ENCODE results near the gene CSNK2B. TPM values are rescaled to one million over a fixed set of nuclear protein-coding genes. Genes with fewer than 3 reads are reported as not detected.

CSNK2B gene
- total and polyA plus RNA-seq, 9 of the 15 experiments (the other 6 are each of a cell fraction or from before 2014, with no cell fraction given) = 120 to 1,126 (median 529) TPM

DNA sequence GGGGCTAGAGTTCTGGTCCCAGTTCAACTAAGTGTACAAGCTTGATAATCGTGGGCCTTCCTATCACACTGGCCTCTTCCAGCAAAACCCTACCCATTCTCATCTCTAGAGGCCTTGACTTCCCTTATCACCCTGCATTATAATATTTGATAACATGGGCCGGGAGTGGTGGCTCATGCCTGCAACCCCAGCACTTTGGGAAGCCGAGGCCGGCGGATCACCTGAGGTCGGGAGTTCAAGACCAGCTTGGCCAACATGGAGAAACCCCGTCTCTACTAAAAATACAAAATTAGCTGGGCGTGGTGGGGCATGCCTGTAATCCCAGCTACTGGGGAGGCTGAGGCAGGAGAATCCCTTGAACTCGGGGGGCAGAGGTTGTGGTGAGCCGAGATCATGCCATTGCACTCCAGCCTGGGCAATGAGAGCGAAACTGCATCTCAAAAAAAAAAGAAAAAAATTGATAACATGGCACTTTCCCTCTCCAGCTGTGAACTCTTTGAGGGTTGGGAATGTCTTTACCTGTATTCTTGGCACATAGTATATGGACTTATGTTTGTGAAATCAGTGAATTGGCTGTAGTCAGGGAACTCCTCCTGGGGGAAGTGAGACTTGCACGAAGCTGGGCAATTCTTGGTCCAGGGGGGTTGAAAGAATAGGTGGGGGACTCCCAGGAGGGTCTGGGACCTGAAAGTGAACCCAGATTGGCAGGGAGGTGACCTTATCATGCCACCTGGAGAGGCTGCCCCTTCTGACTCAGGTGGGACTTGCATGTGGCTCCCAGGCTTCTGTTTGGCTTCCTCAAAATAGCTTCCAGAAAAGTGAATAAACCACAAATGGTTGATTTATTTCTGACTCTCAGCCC, 4.4 kb upstream of the CSNK2B start (continued):
- TF ChIP-seq ARNT (IDR thresholded peaks at IDR 0.05) (0 out of 4 replicates have a peak, but pooled peaks of 1 of the 2 experiments have one; percentile 6), ZNF253 (CRISPR knock-in tag; conservative IDR thresholded peaks at IDR 0.05) (peak; percentile 64; the same call in 1 of the 2 replicates), FOXK1 (CRISPR knock-in tag; IDR thresholded peaks at IDR 0.05; ENCODE audit: borderline replicate concordance) (0 out of 2 replicates have a peak, but pooled peaks have one; percentile 21)

DNA sequence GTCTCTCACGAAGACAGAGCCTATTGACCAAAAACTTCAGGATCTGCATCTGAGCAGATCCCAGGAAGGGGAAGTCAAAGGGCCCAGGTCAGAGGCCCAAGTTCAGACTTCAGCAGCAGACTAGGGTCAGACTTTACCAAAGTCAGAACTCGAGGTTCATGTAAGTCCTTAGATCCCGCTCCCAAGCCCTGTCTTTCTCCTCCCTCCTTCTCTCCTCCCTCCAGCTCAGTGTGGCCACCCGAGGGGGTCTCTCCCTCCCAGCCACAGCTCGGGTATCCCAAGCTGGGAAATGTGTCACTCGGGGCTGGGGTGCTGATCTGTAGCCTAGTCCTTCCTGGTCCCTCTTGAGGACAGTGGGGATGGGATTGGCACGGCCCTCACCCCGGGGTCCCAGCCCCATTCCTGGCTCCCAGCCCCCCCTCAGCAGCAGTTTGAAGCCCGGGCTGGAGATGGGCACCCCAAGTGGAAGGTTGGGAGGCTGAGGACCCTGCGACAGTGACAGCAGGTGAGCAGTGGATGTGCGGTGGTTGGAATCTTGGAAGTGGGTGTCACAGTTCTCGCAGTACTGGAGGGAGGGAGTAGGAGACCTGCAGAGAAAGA, 3.7 kb upstream of the CSNK2B start:
- no peaks in the 10 kb centered on the region for H3K9me3 ChIP-seq (replicated peaks; ENCODE audit: control insufficient read depth, insufficient read depth, low read depth, low read length)
- BruUV-seq (replicated peaks) = no TSS peak
- peaks cover 90% of the 10 kb centered on the region for H3K79me2 ChIP-seq (ENCODE audit: control insufficient read depth, insufficient read depth, low read length)
- ATAC-seq = no peak
- no peak for FAIRE-seq
- POLR2A ChIA-PET = interaction anchor here (0.6 to 9.8 kb wide), 23 partner anchors 8 to 201 kb away, joined by 3 to 267 read pairs (median 12); partner anchors contain the start of genes ABHD16A, APOM, BAG6 and CLIC1
- in situ Hi-C loops (cut with MboI) = loop anchor here (5.0 kb wide), 2 partner anchors 115 to 200 kb away; partner anchors contain the start of genes ATP6V1G2, NEU1 and NFKBIL1
- H3K4me1 ChIP-seq (replicated peaks in 1 of 2; ENCODE audit: control insufficient read depth in 2 of 2, insufficient read depth in 2 of 2, low read length in 2 of 2) = peaks cover 50 to 68% of the 10 kb centered on the region in 2 experiments
- 84% methylated on average over 12 of the region's 12 CpGs for WGBS (ENCODE audit: insufficient coverage, low coverage, missing lambda C conversion rate)
- DNase-seq (ENCODE audit: extremely low read depth in 1 of 4, low spot score in 3 of 4) = no peak
- no peaks in the 10 kb centered on the region for H3K27me3 ChIP-seq (ENCODE audit: control insufficient read depth in 2 of 2, insufficient read depth in 2 of 2, low read length in 2 of 2)
- H3K4me2 ChIP-seq (ENCODE audit: insufficient read depth, low read length) = 0 out of 2 replicates have a peak overlapping the region, but pooled peaks have one; percentile 2
- peak overlapping the region; percentile 3; the same call in 1 of the 3 replicates for H3K27ac ChIP-seq (ENCODE audit: extremely low read depth, low read depth, low read length)
- no peak overlapping the region for H3K4me3 ChIP-seq
- H3K9ac ChIP-seq (ENCODE audit: insufficient read depth in 1 of 2, low read depth in 2 of 2, low read length in 2 of 2) = peak overlapping the region; percentile 7 to 72; a peak in 2 of 4 replicates
- CTCF ChIA-PET (ENCODE audit: low intra/inter-chr PET ratio) = interaction anchor here (0.9 kb wide), 1 partner anchor 28 kb away, joined by 3 read pairs; no protein-coding TSS in a partner anchor
- no peaks in the 10 kb centered on the region for H3K9me1 ChIP-seq (ENCODE audit: control insufficient read depth, insufficient read depth, low read length)
- H3K36me3 ChIP-seq (ENCODE audit: control insufficient read depth, insufficient read depth, low read length) = peaks cover 53% of the 10 kb centered on the region
- intact Hi-C loops (cut with micrococcal nuclease) = loop anchor here (10.0 kb wide), 1 partner anchor 513 kb away; the partner anchor contains the start of genes AGPAT1 and RNF5
- no peak overlapping the region for H2AFZ ChIP-seq (ENCODE audit: low read depth, low read length)
- H4K20me1 ChIP-seq (replicated peaks; ENCODE audit: control insufficient read depth, insufficient read depth, low read length) = peaks cover 8% of the 10 kb centered on the region; the same call in 1 of the 2 replicates
- TF ChIP-seq FOXA3 (CRISPR knock-in tag; conservative IDR thresholded peaks at IDR 0.05 in 1 of 2, IDR thresholded peaks at IDR 0.05 in 1 of 2) = no peak
- TF ChIP-seq, protein P1, sequence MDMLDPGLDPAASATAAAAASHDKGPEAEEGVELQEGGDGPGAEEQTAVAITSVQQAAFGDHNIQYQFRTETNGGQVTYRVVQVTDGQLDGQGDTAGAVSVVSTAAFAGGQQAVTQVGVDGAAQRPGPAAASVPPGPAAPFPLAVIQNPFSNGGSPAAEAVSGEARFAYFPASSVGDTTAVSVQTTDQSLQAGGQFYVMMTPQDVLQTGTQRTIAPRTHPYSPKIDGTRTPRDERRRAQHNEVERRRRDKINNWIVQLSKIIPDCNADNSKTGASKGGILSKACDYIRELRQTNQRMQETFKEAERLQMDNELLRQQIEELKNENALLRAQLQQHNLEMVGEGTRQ (CRISPR knock-in tag; IDR thresholded peaks at IDR 0.05) = no peak
- TF ChIP-seq, protein P2, sequence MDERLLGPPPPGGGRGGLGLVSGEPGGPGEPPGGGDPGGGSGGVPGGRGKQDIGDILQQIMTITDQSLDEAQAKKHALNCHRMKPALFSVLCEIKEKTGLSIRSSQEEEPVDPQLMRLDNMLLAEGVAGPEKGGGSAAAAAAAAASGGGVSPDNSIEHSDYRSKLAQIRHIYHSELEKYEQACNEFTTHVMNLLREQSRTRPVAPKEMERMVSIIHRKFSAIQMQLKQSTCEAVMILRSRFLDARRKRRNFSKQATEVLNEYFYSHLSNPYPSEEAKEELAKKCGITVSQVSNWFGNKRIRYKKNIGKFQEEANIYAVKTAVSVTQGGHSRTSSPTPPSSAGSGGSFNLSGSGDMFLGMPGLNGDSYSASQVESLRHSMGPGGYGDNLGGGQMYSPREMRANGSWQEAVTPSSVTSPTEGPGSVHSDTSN (CRISPR knock-in tag; IDR thresholded peaks at IDR 0.05; ENCODE audit: low read depth) = no peak
- TF ChIP-seq, protein P2 (tag; conservative IDR thresholded peaks at IDR 0.05; ENCODE audit: low read depth) = no peak
- no peak for TF ChIP-seq HNRNPH1 (optimal IDR thresholded peaks at IDR 0.05; ENCODE audit: low read depth, low read length)
- TF ChIP-seq NEUROD1 (IDR thresholded peaks at IDR 0.05; ENCODE audit: borderline replicate concordance, low read depth, low read length, partially characterized antibody) = no peak
- TF ChIP-seq NR2C1 (IDR thresholded peaks at IDR 0.05) = no peak
- TF ChIP-seq NR2C1 (tag; IDR thresholded peaks at IDR 0.05) = peak; percentile 55; the same call in 1 of the 2 replicates
- peak; percentile 47; the same call in 1 of the 2 replicates for TF ChIP-seq SPI1 (IDR thresholded peaks at IDR 0.05; ENCODE audit: borderline replicate concordance, low read depth, low read length)
- TF ChIP-seq ZSCAN32 (CRISPR knock-in tag; IDR thresholded peaks at IDR 0.05) = no peak
- TF ChIP-seq, protein P3, sequence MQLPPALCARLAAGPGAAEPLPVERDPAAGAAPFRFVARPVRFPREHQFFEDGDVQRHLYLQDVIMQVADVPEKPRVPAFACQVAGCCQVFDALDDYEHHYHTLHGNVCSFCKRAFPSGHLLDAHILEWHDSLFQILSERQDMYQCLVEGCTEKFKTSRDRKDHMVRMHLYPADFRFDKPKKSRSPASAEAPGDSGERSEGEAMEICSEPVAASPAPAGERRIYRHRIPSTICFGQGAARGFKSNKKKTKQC (CRISPR knock-in tag; IDR thresholded peaks at IDR 0.05) = no peak; the same call in 1 of the 2 replicates
